Neural cell (in vitro differentiated cells): ENCODE measurements around the gene FOXA1. TPM values are rescaled to one million over a fixed set of nuclear protein-coding genes. Genes with fewer than 3 reads are reported as not detected.

Experiments used
- H2AFZ ChIP-seq: fragments of 200-600, 300-800 bp; sonication (generic), shearing (Covaris generic); 2 replicates; pipeline ENCODE4 v1.6.0; 2014; ENCODE audit warnings: low read depth, mild to moderate bottlenecking, antibody characterized with exemption, low read length, moderate library complexity
- H3F3A ChIP-seq: fragments of 200-600 bp; shearing (Covaris generic); 2 replicates; pipeline ENCODE4 v1.6.1; 2016; ENCODE audit warnings: mild to moderate bottlenecking, moderate library complexity, mixed read lengths, antibody characterized with exemption, low read length; ENCODE audit not compliant: insufficient read depth, poor library complexity, severe bottlenecking
- H3K27ac ChIP-seq: fragments of 200-600, 300-800 bp; sonication (generic), shearing (Covaris generic); 2 replicates; pipeline ENCODE4 v1.5.1; 2014; ENCODE audit warnings: mild to moderate bottlenecking, low read length, moderate library complexity
- H3K27me3 ChIP-seq: fragments of 300-800, 200-600 bp; sonication (generic), shearing (Covaris generic); 2 replicates; pipeline ENCODE4 v1.6.0; 2014; ENCODE audit warnings: mild to moderate bottlenecking, low read depth, low read length, moderate library complexity; ENCODE audit not compliant: insufficient read depth
- H3K36me3 ChIP-seq: fragments of 300-800, 200-600 bp; sonication (generic), shearing (Covaris generic); 2 replicates; pipeline ENCODE4 v1.5.1; 2014; ENCODE audit warnings: mild to moderate bottlenecking, antibody characterized with exemption, low read length, moderate library complexity; ENCODE audit not compliant: insufficient read depth
- H3K4me2 ChIP-seq: fragments of 300-800, 200-600 bp; sonication (generic), shearing (Covaris generic); 2 replicates; pipeline ENCODE4 v1.6.0; 2014; ENCODE audit warnings: mild to moderate bottlenecking, low read length
- H3K4me3 ChIP-seq: fragments of 300-800, 200-600 bp; sonication (generic), shearing (Covaris generic); 2 replicates; pipeline ENCODE4 v1.5.1; 2014; ENCODE audit warnings: mild to moderate bottlenecking, low read length, moderate library complexity
- H3K79me2 ChIP-seq: fragments of 200-600 bp; shearing (Covaris generic); replicated peaks from 2 replicates; pipeline ENCODE4 v1.6.0; 2014; ENCODE audit warnings: mild to moderate bottlenecking, low read length, moderate library complexity; ENCODE audit not compliant: insufficient read depth
- H3K9ac ChIP-seq: fragments of 300-800, 200-600 bp; sonication (generic), shearing (Covaris generic); 2 replicates; pipeline ENCODE4 v1.6.1; 2016; ENCODE audit warnings: mild to moderate bottlenecking, low read length, mixed read lengths
- H3K9me2 ChIP-seq: fragments of 200-600 bp; shearing (Covaris generic); 2 replicates; pipeline ENCODE4 v1.6.1; 2016; ENCODE audit warnings: mild to moderate bottlenecking, low read length, mixed read lengths; ENCODE audit not compliant: insufficient read depth
- H3K9me3 ChIP-seq: fragments of 200-600, 300-800 bp; sonication (generic), shearing (Covaris generic); 2 replicates; pipeline ENCODE4 v1.6.1; 2016; ENCODE audit warnings: mild to moderate bottlenecking, mixed run types, low read length, moderate library complexity, mixed read lengths
- H4K20me1 ChIP-seq: fragments of 200-600 bp; shearing (Covaris generic); 2 replicates; pipeline ENCODE4 v1.6.1; 2016; ENCODE audit warnings: mild to moderate bottlenecking, mixed run types; ENCODE audit not compliant: insufficient read depth
- EP300 ChIP-seq: fragments of 450-650 bp; conservative IDR thresholded peaks from 2 replicates; pipeline ENCODE4 v1.6.1; 2014; ENCODE audit warnings: antibody characterized with exemption, mild to moderate bottlenecking, moderate library complexity; ENCODE audit not compliant: poor library complexity, severe bottlenecking
- EZH2 ChIP-seq: fragments of 200-600, 300-800 bp; shearing (Covaris generic), sonication (generic); IDR thresholded peaks from 2 replicates; pipeline ENCODE4 v1.6.1; 2014; ENCODE audit warnings: antibody characterized with exemption, low read length, borderline replicate concordance, mild to moderate bottlenecking; ENCODE audit not compliant: insufficient read depth, poor library complexity, severe bottlenecking
- MXI1 ChIP-seq: fragments of 450-650 bp; conservative IDR thresholded peaks from 2 replicates; pipeline ENCODE4 v1.6.1; 2014; ENCODE audit warnings: antibody characterized with exemption, mild to moderate bottlenecking; ENCODE audit not compliant: poor library complexity, severe bottlenecking
- POLR2AphosphoS5 ChIP-seq: IDR thresholded peaks from 2 replicates; pipeline ENCODE4 v1.6.1; 2012
- RAD21 ChIP-seq: fragments of 450-650 bp; conservative IDR thresholded peaks from 2 replicates; pipeline ENCODE4 v1.6.1; 2014; ENCODE audit warnings: antibody characterized with exemption, mild to moderate bottlenecking, moderate library complexity
- SMC3 ChIP-seq: fragments of 450-650 bp; conservative IDR thresholded peaks from 2 replicates; pipeline ENCODE4 v1.6.1; 2014; ENCODE audit warnings: antibody characterized with exemption, mild to moderate bottlenecking, moderate library complexity; ENCODE audit not compliant: poor library complexity
- TAF1 ChIP-seq: IDR thresholded peaks from 2 replicates; pipeline ENCODE4 v1.6.1; 2012; ENCODE audit warnings: low read depth
- polyA plus RNA-seq: library from polyadenylated mRNA; depleted of rRNA; stranded (reverse); fragments of >200 nt; gene quantifications from 2 replicates; pipeline ENCODE4 v1.2.3, GENCODE V29; 2014
- TF ChIP-seq, protein P1 (sequence below): IDR thresholded peaks from 2 replicates; pipeline ENCODE4 v1.6.1; 2012; ENCODE audit warnings: borderline replicate concordance
- TF ChIP-seq, protein P2 (sequence below): fragments of 450-650 bp; IDR thresholded peaks from 2 replicates; pipeline ENCODE4 v1.5.1; 2014; ENCODE audit warnings: antibody characterized with exemption, mild to moderate bottlenecking, moderate library complexity; ENCODE audit not compliant: poor library complexity, severe bottlenecking

The FOXA1 gene
- polyA plus RNA-seq, 1 donor from 2014 or later, result not detected

DNA sequence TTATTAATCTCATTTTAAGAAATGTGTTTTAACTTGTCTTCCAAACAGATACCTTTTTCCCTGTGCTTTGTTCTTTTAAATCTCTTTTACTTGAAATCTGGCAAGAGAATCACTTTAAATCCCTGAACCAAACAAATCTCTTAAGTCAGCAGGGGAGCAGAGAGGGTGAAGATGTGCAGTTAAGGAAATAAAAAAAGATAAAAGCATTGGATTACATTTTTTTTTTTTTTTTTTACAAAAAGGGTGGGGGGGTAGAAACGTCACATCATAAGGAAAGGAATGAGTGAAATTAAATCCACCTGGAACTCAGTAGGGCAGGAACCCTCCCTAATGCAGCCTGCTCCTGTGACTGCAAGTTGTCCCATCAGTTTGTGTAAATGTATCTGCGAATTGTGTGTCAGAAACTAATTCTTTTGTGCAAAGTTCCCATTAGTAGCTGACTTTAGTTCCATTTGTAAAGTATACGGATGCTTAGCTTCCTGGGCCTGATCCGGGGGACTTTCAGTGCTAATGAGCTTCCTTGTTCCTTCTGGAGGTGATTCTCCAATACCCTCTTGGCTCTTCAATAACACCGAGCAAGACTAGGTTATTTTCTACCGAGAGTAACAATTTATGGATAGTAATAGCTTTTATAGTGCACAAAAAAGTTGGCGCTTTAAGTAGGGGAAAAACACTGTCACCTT, 1.9 kb upstream of the FOXA1 start:
- H3K4me3 ChIP-seq, result no peak overlapping the region
- H3K9me2 ChIP-seq, result no peaks in the 10 kb centered on the region
- no peaks in the 10 kb centered on the region for H3K9me3 ChIP-seq
- no peak overlapping the region for H3K4me2 ChIP-seq
- peaks cover 99% of the 10 kb centered on the region for H3K27me3 ChIP-seq
- H3K79me2 ChIP-seq, result no peaks in the 10 kb centered on the region
- no peak for TF ChIP-seq RAD21
- TF ChIP-seq EP300, result no peak
- TF ChIP-seq EZH2, result peak; percentile 63
- no peak for TF ChIP-seq MXI1
- H3K36me3 ChIP-seq, result no peaks in the 10 kb centered on the region
- H2AFZ ChIP-seq, result no peak overlapping the region
- H3K27ac ChIP-seq, result no peak overlapping the region
- no peaks in the 10 kb centered on the region for H3F3A ChIP-seq
- no peak overlapping the region for H3K9ac ChIP-seq
- no peaks in the 10 kb centered on the region for H4K20me1 ChIP-seq

DNA sequence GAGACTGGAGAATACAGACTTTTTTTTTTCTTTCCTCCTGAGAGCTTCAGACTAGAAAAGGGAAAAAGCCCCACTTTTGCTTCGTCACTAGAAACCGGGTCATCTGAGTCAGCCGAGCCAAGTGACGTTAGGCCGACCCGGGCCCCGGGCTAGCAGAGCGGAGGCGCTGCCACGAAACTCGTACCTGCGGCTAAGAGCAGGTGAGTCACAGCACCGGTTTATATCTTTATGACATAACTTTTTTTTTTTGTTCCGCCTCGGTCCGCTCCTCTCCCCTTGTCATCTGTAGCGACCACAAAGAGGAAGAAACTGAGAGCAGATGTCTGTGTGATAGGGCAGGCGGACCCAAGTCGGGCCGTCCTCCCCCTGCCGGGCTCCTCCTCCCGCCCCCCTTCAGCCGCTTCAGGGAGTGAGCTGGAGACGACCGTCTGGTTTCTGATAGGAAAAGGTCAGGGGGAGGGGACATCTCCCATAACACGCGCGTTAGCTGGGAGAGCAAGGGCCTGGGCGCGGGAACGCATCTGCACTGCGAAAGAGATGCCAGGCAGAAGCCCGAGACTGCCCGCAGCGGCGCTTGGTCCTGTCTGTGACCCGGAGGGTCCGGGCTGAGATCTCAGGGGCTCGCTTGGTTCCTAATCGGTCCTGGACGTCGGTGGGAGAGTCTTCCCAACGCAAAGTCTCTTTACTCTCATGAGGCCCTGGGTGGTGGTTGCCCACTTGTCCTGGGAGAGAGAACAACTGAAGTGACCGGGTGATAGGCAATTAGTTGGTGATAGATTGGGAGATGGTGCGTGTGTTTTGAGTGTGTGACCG, 966 bp upstream of the FOXA1 start:
- Histone ChIP-seq H3K9me3 (no peaks in the 10 kb centered on the region), H2AFZ (no peak overlapping the region), H3K4me2 (no peak overlapping the region), H3K27ac (no peak overlapping the region), H3F3A (no peaks in the 10 kb centered on the region), H3K79me2 (no peaks in the 10 kb centered on the region), H3K9ac (no peak overlapping the region), H4K20me1 (no peaks in the 10 kb centered on the region), H3K27me3 (peaks cover 99% of the 10 kb centered on the region), H3K36me3 (no peaks in the 10 kb centered on the region), H3K9me2 (no peaks in the 10 kb centered on the region), H3K4me3 (peak overlapping the region; percentile 40)
- TF ChIP-seq SMC3 (no peak), EZH2 (peak; percentile 71)

DNA sequence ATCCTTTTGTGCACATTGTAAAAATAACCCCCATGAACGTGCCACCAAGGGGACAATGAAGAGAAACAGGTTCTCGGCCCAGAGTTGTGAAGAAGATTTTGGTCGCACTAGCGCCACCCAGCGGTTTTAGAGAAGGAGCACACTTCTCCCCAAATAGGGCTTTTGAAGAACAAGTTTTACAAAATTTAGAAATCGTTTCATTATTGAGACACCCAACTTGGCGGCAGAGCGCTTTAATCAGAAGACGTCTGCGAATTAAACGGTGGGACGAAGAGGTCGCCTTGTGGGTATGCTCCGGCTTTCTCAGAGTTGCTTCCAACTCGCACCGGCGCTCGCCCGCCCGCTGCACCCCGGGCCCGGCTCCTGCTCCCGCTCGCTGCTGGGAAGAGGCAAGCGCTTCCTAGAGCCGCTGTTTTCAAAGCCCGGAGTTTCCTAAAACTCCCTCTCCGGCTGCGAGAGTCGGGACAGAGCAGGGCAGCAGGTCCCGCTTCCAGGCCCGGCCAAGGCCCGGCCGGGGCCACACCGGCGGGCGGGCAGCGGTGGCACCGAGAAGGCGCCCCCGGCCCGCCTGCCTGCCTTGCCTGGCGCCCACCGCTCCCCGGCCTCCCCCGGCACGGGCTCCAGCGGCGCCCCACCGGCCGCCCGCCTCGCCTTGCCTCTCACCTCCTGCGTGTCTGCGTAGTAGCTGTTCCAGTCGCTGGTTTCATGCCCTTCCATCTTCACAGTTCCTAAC, 645 bp downstream of the FOXA1 start:
- no peak overlapping the region for H3K4me2 ChIP-seq
- no peaks in the 10 kb centered on the region for H3K9me2 ChIP-seq
- H2AFZ ChIP-seq, result no peak overlapping the region
- TF ChIP-seq, protein P1, sequence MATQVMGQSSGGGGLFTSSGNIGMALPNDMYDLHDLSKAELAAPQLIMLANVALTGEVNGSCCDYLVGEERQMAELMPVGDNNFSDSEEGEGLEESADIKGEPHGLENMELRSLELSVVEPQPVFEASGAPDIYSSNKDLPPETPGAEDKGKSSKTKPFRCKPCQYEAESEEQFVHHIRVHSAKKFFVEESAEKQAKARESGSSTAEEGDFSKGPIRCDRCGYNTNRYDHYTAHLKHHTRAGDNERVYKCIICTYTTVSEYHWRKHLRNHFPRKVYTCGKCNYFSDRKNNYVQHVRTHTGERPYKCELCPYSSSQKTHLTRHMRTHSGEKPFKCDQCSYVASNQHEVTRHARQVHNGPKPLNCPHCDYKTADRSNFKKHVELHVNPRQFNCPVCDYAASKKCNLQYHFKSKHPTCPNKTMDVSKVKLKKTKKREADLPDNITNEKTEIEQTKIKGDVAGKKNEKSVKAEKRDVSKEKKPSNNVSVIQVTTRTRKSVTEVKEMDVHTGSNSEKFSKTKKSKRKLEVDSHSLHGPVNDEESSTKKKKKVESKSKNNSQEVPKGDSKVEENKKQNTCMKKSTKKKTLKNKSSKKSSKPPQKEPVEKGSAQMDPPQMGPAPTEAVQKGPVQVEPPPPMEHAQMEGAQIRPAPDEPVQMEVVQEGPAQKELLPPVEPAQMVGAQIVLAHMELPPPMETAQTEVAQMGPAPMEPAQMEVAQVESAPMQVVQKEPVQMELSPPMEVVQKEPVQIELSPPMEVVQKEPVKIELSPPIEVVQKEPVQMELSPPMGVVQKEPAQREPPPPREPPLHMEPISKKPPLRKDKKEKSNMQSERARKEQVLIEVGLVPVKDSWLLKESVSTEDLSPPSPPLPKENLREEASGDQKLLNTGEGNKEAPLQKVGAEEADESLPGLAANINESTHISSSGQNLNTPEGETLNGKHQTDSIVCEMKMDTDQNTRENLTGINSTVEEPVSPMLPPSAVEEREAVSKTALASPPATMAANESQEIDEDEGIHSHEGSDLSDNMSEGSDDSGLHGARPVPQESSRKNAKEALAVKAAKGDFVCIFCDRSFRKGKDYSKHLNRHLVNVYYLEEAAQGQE, result no peak
- TF ChIP-seq SMC3, result no peak
- peak; percentile 34 for TF ChIP-seq POLR2AphosphoS5
- TF ChIP-seq EZH2, result peak; percentile 74
- no peak for TF ChIP-seq TAF1
- TF ChIP-seq, protein P2, sequence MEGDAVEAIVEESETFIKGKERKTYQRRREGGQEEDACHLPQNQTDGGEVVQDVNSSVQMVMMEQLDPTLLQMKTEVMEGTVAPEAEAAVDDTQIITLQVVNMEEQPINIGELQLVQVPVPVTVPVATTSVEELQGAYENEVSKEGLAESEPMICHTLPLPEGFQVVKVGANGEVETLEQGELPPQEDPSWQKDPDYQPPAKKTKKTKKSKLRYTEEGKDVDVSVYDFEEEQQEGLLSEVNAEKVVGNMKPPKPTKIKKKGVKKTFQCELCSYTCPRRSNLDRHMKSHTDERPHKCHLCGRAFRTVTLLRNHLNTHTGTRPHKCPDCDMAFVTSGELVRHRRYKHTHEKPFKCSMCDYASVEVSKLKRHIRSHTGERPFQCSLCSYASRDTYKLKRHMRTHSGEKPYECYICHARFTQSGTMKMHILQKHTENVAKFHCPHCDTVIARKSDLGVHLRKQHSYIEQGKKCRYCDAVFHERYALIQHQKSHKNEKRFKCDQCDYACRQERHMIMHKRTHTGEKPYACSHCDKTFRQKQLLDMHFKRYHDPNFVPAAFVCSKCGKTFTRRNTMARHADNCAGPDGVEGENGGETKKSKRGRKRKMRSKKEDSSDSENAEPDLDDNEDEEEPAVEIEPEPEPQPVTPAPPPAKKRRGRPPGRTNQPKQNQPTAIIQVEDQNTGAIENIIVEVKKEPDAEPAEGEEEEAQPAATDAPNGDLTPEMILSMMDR, result peak; percentile 47
- no peak for TF ChIP-seq EP300
- no peak for TF ChIP-seq MXI1
- no peak for TF ChIP-seq RAD21
- H3K9me3 ChIP-seq, result no peaks in the 10 kb centered on the region
- H3K79me2 ChIP-seq, result no peaks in the 10 kb centered on the region
- no peaks in the 10 kb centered on the region for H3F3A ChIP-seq
- peak overlapping the region; percentile 40 for H3K4me3 ChIP-seq
- no peaks in the 10 kb centered on the region for H3K36me3 ChIP-seq
- no peak overlapping the region for H3K9ac ChIP-seq
- no peak overlapping the region for H3K27ac ChIP-seq
- H3K27me3 ChIP-seq, result peaks cover 99% of the 10 kb centered on the region
- H4K20me1 ChIP-seq, result no peaks in the 10 kb centered on the region
